ENCODE data around the gene RPIA. TPM values are rescaled to one million over a fixed set of nuclear protein-coding genes. Genes with fewer than 3 reads are reported as not detected.

Gene RPIA
- total RNA-seq, 1 donor from 2014 or later: 11.5 TPM

DNA sequence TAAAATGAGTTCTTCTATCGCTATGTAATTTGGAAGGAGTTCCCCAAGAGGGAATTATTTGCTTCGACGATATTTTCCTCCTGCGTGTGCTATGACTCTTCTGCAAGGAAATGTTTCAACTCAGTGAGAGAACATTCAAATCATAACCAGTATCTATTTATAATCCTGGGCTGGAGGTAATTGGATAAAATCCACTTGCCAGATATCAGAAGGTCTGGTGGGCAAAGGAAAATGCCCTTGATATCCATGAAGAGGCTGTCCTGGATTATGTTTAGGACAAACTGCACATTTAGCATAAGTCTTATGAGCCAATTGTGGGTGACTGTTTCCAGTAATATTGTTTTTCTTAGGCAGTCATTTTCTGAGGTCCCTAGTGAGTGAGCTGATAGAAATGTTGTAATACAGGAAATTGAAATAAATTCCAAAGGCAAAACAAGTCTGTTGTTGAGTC, 17.7 kb downstream of the RPIA start:
- H4K20me1 ChIP-seq (ENCODE audit: low read depth): no peaks in the 10 kb centered on the region
- Mint-ChIP-seq H3K27me3 (ENCODE audit: insufficient read depth, low read depth) (no peaks in the 10 kb centered on the region), H3K27ac (no peak overlapping the region), H3K36me3 (peaks cover 55% of the 10 kb centered on the region), H3K4me3 (no peak overlapping the region), H3K4me1 (no peaks in the 10 kb centered on the region), H3K9me3 (peaks cover 18% of the 10 kb centered on the region)
- DNase-seq (ENCODE audit: low spot score): no peak
- TF ChIP-seq EZH2 (IDR thresholded peaks at IDR 0.05): no peak
- TF ChIP-seq EZH2phosphoT487 (IDR thresholded peaks at IDR 0.05): no peak
- TF ChIP-seq, protein P1, sequence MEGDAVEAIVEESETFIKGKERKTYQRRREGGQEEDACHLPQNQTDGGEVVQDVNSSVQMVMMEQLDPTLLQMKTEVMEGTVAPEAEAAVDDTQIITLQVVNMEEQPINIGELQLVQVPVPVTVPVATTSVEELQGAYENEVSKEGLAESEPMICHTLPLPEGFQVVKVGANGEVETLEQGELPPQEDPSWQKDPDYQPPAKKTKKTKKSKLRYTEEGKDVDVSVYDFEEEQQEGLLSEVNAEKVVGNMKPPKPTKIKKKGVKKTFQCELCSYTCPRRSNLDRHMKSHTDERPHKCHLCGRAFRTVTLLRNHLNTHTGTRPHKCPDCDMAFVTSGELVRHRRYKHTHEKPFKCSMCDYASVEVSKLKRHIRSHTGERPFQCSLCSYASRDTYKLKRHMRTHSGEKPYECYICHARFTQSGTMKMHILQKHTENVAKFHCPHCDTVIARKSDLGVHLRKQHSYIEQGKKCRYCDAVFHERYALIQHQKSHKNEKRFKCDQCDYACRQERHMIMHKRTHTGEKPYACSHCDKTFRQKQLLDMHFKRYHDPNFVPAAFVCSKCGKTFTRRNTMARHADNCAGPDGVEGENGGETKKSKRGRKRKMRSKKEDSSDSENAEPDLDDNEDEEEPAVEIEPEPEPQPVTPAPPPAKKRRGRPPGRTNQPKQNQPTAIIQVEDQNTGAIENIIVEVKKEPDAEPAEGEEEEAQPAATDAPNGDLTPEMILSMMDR (IDR thresholded peaks at IDR 0.05): no peak
- H3K9ac ChIP-seq: no peak overlapping the region
- H2AFZ ChIP-seq (replicated peaks): no peak overlapping the region
- no peaks in the 10 kb centered on the region for H3K27me3 ChIP-seq
- no peaks in the 10 kb centered on the region for H3K36me3 ChIP-seq
- H3K79me2 ChIP-seq (ENCODE audit: low read depth): peaks cover 5% of the 10 kb centered on the region
- H3K4me2 ChIP-seq: no peak overlapping the region
- H3F3A ChIP-seq (ENCODE audit: low read depth): no peaks in the 10 kb centered on the region
- no peak overlapping the region for H3K4me3 ChIP-seq
- H3K9me3 ChIP-seq (ENCODE audit: low read depth): no peaks in the 10 kb centered on the region
- H3K27ac ChIP-seq: no peak overlapping the region
- H3K4me1 ChIP-seq: no peaks in the 10 kb centered on the region

DNA sequence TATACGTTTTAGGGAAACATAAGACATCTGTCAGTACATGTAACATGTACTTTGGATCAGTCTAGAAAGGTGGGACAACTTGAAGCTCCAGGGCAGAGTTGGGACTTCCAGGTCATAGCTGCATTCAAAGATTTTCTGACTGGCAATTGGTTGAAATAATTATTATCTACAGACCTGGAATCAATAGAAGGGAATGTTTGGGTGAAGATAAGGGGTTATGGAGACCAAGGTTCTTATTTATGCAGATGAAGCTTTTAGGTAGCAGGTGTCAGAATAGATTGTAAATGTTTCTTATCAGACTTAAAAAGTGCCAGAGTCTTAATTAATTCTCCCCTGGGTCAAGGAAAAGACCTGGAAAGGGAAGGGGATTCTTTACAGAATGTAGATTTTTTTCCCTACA, 19.8 kb downstream of the RPIA start:
- no peak overlapping the region for H3K27ac Mint-ChIP-seq
- no peak overlapping the region for H3K9ac ChIP-seq
- DNase-seq (ENCODE audit: low spot score): no peak
- H3K4me3 ChIP-seq: no peak overlapping the region
- H3K27me3 Mint-ChIP-seq (ENCODE audit: insufficient read depth, low read depth): no peaks in the 10 kb centered on the region
- peaks cover 41% of the 10 kb centered on the region for H3K36me3 Mint-ChIP-seq
- no peaks in the 10 kb centered on the region for H3K4me1 ChIP-seq
- no peaks in the 10 kb centered on the region for H3F3A ChIP-seq (ENCODE audit: low read depth)
- no peaks in the 10 kb centered on the region for H4K20me1 ChIP-seq (ENCODE audit: low read depth)
- H3K4me1 Mint-ChIP-seq: no peaks in the 10 kb centered on the region
- H3K9me3 Mint-ChIP-seq: peaks cover 7% of the 10 kb centered on the region
- no peaks in the 10 kb centered on the region for H3K9me3 ChIP-seq (ENCODE audit: low read depth)
- H3K79me2 ChIP-seq (ENCODE audit: low read depth): peaks cover 5% of the 10 kb centered on the region
- no peak overlapping the region for H3K27ac ChIP-seq
- H3K4me3 Mint-ChIP-seq: no peak overlapping the region
- no peak overlapping the region for H3K4me2 ChIP-seq
- H3K27me3 ChIP-seq: no peaks in the 10 kb centered on the region
- H3K36me3 ChIP-seq: no peaks in the 10 kb centered on the region
- TF ChIP-seq, protein P1 (IDR thresholded peaks at IDR 0.05): no peak
- no peak for TF ChIP-seq EZH2phosphoT487 (IDR thresholded peaks at IDR 0.05)
- no peak for TF ChIP-seq EZH2 (IDR thresholded peaks at IDR 0.05)
- H2AFZ ChIP-seq (replicated peaks): no peak overlapping the region

DNA sequence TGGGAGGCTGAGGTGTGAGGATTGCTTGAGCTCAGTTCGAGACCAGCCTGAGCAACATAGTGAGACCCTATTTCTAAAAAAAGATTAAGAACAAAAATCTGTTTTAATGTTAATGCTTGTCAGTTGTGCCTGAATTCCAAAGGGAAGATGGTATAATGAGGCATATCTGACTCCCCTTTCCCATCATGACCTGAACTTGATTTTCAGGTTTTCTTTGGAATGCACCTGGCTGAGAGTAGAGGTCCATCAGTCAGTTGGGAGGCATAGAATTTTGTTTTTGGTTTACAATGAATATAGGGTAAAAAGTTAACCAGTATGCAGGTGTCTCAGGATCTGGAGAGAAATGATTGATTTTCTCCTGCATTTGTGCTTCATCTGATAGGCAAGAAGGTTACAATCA, 20.4 kb downstream of the RPIA start:
- Histone ChIP-seq H3K9me3 (ENCODE audit: low read depth) (no peaks in the 10 kb centered on the region), H4K20me1 (ENCODE audit: low read depth) (no peaks in the 10 kb centered on the region), H3K36me3 (no peaks in the 10 kb centered on the region), H3K4me1 (no peaks in the 10 kb centered on the region), H3K4me3 (no peak overlapping the region), H3K27me3 (no peaks in the 10 kb centered on the region), H3K4me2 (no peak overlapping the region), H3K79me2 (ENCODE audit: low read depth) (peaks cover 6% of the 10 kb centered on the region), H2AFZ (replicated peaks) (no peak overlapping the region), H3K9ac (no peak overlapping the region), H3K27ac (no peak overlapping the region), H3F3A (ENCODE audit: low read depth) (no peaks in the 10 kb centered on the region)
- Mint-ChIP-seq H3K9me3 (peaks cover 8% of the 10 kb centered on the region), H3K27me3 (ENCODE audit: insufficient read depth, low read depth) (no peaks in the 10 kb centered on the region), H3K4me1 (no peaks in the 10 kb centered on the region), H3K27ac (no peak overlapping the region), H3K4me3 (no peak overlapping the region), H3K36me3 (peaks cover 42% of the 10 kb centered on the region)
- DNase-seq (ENCODE audit: low spot score): no peak
- no peak for TF ChIP-seq EZH2phosphoT487 (IDR thresholded peaks at IDR 0.05)
- TF ChIP-seq, protein P1 (IDR thresholded peaks at IDR 0.05): no peak
- TF ChIP-seq EZH2 (IDR thresholded peaks at IDR 0.05): no peak
